GM19463 (cell line): ENCODE results near the gene HOXB8.

ENCODE experiments used
- ATAC-seq: cut with Tn5 transposase; IDR thresholded peaks from one replicate; pipeline ENCODE4 v1.9.1; 2021; ENCODE audit warnings: mild to moderate bottlenecking, moderate library complexity; ENCODE audit not compliant: unreplicated experiment

Gene HOXB8

DNA sequence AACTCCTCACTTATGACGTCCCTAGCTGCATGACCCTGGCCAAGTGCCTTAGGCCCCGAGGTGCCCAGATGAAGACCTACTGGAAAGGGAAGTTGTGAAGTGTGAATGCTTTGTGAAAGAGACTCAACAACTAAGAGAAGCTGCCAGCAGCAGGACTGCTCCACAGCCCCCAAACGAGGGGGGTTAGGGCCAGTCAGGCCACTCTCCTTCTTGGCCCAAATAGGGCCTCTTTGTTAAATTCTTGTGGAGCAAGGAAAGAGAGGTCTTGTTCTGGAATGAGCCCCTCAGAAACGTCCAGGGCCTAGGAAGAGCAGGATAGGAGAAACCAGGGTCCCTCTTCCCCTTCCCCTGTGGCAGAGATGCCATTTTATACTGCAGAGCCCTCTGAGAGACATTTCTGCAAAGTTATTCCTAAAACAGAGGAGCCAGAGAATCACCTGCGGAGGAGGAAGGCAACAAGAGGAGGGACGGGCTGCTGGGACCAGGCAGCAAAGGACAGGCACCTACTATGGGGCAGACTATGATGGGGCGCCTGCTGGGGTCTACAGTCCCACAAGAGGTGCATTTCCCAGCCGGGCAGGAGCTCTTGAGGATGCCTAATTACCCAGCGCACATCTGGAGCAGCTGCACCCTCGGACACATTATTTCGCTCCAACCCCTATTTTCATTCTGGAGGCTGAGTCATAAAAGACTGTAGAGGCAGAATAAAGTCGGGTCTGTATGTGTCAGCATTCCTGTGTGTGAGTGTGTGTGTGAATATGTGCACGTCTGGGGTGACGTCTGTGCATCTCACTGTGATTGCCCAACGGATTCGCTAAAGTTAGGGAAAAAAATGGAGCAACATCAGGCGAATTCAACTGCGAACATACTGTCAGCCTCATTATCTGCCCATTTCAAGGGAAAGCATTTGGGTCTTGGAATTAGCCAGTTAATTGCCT lies 22.5 kb upstream of the HOXB8 start:
- ATAC-seq, result no peak

DNA sequence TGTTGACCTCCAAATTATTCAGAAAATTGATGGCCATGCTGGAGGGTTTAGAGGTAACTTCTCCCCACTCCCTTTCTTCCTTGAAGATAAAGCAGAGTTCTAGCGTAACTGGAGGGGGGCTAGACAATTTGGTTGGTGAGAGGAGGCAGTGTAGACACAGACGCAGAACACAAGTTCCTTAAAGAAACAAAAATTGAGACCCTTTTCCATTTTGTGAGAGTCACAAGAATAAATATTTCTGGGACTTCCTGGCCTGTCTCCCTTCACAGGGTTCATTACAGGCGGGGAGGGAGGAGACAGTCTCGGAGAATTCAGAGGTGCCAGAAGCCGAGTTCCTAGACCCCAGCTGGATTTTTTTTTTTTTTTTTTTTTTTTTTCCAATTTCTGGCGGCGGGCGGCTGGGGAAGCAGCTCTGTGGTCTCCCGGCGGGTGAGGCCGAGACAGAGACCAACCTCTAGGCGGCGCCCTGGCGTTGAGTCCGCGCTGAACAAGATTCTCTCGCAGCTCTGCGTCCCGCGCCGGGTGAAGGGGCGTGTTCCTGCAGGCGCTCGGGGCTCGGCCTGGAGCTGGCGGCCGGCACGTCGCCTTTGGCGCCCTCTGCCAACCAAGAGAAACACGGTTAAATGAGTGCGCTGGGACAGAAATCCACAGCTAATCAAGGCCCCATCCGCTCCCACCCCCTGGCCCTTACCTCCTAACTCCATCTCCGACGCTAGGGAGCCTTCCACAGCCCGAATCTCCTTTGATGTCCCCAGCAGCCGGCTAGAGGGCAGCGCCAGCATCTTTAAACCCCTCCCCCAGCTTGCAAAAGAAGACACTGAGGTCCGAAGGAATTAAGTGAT lies 21.3 kb upstream of the HOXB8 start:
- ATAC-seq, result peak; percentile 63

DNA sequence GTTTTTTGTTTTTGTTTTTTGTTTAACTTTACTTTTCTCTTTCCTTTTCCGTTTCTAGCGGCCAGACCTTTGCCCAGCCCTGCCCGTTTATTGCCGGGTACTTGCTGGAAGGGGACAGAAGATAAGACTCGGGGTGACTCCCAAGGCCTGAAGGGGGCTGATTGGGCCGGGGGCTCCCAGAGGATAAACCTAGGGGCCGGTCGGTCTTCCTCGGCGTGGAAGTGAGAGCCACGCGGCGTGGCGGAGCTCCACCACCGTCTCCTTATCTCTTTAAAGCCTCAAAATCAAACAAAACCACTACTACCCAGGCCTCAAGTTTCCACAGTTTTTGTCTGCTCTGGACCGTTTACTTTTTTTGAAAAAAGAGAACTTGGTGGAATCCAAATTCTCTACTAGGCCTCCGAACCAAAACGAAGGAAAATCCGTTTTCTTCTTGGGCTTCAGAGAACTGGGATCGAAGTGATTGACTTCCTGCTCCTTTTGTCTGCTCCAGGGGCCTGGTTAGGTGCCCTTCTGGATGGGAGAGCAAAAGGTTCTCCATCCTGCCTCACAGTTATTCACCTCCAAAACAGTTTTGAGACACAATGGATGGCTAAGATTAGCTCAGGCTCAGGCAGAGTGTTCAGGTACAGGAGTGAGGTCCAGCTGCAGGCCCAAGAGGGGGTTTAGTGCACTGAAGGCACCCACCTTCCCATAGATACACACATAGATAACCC lies 19.6 kb upstream of the HOXB8 start:
- ATAC-seq, result no peak

DNA sequence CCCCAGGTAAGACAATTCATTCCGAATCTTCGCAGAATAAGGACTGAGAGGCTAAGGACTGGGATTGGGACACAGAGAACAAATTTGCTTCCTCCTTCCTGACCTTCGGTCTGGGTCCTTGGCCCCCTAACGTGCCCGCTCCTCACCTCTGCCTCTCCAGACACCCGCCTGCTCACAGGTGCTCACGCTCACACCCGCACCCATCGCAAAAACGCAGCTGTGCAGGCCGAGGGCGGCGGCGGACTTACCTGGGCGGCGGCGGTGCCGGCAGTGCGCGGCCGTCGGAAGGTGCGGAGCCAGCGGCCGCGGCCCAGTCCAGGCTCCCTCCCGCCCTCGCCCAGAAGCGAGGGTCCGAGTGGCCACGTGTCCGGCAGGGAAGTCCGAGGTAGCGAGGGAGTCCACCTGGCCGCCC lies 18.2 kb upstream of the HOXB8 start:
- no peak for ATAC-seq

DNA sequence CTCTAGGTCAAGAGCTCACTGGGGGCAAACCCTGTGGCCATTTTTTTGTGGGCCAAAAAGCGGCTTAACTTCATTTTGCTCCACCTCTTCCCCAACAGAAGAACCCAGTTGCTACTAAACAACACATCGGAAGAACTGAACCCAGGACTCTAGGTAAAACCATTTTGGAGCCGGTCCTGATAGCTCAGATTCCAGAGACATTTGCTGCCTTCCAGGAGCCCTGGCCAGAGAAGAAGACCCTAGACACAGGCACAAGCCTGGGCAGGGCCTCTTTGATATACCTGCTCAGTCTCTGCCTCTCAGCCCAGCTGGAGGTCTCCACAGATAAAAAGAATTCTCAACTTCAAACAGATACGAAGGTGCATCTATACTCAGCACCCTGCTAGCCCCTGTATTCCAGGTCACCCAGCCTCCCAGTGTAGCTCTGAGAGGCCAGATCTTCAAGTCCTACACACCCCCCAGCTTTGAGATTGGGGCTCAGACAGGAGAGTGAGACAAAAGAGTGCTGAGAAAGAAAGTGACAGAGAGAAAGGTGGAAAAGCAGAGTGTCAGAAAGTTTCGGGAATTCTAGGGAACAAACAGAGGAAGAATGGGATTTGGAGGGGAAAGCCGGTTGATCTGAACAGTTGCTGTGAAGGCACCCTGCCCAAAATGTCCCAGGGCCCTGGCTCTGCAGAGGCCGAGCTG lies 17.6 kb upstream of the HOXB8 start:
- no peak for ATAC-seq

DNA sequence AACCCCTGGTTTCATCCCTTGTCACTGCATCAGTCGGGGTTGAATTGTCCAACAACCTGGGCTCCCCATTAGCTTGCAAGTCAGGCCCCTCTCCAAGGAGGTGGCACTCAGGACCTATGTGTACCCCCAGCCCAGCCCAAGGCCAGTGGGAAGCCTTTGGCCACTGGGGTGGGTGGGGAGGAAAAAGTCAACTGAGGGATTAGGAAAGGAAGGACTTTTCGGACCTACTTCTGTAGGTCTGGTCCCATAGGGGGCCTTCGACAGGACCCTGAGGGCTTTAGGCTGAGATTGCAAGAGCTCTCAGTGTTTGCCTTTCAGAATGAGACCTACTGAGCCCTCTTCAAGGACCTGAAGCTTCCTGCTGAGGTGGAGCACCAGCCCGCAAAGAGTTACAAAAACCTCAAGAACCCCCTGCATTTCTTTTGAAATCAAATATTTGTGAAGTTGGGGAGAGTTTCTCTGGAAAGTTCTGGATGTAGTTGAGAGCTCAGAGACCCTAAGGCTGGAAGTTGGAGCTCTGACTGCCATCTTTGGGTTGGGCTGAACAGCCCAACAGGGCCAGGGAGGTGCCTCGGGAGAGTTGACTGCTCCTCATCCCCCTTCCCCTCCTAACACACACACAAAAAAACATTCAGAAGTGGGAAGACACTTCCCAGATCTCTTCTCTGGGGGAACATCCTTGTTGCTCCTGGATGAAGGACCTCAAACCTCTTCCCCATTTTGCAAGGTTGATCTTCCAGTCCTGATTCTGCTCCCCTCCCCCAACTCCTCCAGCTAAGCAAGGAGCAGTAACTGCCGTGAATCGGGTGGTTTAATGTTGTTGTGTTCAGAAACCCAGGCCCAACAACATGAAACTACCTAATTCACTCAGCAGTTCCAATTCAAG lies 16.8 kb upstream of the HOXB8 start:
- ATAC-seq, result peak; percentile 47

DNA sequence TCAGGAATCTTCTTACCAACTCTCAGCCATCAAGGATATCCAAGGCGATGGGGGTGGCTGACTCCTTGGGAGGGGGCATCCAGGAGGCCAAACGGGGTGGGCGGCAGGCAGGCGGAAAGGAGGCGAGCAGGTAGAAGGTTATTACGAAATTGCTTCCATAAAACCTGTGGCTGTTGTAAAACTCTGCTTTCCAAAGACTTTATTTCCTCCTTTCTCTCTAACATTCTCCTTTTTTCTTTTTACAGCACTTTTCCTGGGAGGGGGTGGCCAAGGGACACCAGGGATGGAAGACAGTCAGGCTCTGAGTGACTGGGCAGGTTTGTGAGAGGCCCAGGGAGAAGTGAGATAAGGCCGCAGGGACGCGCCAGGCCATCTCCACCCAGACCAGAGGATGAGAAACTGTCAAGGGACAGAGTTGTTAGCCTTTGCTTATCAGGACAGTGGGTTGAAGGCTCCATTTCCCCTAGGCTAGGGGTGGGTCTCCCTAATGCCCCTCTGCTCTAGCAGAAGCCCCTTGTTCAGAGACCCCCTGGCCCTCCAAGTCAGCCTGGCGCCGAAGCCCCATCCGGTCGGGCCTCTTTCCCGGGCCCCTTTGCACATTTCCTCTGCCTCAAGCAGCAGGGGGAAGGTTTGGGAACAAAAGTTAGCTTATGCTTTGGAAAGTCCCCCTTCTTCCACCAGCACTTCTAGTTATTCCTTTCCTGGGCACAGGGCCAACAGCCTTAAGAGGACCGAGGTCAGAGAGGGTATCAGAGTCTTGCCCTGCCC lies 16.0 kb upstream of the HOXB8 start:
- ATAC-seq, result no peak

DNA sequence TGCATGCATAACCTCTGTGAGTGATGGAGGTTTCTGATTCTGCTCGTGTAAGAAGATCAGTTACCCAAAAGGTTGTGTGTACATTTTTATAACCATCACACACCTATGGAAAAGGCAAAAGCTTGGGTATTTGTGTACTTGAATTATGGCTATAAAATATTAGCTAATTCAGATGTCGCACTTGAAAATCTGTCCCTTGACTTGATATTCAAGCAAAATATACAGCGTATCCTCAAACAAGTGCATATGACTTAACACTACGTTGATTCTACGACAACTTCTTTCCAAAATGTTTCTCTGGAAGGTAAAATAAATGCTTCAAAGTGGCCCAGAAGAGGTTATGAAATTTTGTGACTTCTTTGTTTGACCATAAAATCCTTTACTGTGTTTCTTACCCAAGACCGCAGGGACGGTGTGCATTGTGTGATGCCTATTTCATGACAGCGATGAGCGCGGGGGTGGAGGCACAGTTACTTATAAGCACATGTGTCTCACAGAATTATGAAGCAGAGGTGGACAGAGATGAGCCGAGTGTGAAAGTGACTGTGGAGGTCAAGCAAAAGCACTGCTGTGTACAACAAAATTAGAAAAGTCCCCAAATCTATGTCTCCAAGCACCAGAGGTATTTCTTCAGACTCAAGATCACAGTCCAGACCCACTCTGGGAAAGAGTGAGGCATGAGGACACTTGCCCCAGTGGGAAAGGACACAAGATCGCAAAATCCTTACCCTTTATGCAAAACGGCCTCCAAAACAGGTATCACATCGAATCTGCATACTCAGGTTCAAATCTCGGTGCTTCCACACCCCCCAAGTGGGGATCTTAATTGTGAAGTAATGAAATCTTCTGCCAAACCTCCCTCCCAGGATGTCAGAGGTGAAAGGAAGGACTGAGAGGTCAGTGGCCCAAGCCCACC lies 15.2 kb upstream of the HOXB8 start:
- no peak for ATAC-seq

DNA sequence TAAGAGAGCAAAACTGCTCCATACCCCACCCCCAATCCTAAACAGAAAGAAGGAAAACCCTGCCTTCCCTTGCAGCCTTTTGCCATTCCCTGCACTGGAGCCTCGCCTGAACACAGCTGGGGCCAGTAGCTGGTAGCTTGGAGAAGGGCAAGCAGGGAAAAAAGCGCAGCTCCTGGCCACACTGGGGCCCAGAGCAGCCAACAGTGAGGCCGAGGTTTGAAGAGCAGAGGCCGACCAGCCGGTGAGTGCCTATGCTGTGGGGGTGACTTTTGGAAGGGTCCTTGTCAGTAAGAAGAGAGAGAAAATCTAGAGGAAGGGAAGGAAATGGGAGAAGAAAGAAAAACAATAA lies 14.3 kb upstream of the HOXB8 start:
- ATAC-seq, result no peak

DNA sequence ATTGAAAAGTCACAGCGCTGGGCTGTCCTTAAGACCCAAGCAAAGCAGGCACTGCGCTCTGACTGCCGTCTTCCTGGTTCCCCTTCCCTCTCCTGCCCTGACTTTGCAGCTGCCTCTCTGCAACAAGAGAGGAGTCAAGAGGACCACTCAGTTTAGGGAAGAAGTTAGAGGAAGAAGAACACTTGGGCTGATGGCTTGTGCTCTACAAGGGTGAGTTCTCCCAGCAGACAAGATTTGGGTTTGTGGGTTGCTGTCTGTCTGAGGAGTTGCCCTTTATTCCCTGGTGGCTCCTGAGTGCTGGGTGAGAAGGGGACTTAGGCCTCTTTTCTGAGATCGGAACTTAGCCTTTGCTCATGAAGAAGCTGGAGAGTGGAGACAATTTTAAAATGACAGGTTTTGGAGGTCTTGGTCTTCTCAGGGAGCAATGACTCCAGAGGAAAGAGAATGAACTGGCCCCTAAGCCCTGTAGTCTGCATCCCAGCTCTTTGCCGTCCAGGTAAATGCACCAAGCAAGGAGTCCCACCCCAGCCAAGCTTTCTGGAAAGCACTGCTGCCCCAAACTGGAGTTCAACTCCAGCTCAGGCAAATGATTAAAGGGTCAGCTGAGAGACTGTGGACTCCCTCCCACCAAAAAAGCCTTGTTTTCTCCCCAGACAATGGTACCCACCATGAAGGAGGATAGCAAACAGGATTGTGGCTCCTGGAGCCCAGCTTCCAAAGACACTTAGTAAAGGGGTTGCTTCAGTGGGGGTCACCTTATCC lies 13.7 kb upstream of the HOXB8 start:
- no peak for ATAC-seq

DNA sequence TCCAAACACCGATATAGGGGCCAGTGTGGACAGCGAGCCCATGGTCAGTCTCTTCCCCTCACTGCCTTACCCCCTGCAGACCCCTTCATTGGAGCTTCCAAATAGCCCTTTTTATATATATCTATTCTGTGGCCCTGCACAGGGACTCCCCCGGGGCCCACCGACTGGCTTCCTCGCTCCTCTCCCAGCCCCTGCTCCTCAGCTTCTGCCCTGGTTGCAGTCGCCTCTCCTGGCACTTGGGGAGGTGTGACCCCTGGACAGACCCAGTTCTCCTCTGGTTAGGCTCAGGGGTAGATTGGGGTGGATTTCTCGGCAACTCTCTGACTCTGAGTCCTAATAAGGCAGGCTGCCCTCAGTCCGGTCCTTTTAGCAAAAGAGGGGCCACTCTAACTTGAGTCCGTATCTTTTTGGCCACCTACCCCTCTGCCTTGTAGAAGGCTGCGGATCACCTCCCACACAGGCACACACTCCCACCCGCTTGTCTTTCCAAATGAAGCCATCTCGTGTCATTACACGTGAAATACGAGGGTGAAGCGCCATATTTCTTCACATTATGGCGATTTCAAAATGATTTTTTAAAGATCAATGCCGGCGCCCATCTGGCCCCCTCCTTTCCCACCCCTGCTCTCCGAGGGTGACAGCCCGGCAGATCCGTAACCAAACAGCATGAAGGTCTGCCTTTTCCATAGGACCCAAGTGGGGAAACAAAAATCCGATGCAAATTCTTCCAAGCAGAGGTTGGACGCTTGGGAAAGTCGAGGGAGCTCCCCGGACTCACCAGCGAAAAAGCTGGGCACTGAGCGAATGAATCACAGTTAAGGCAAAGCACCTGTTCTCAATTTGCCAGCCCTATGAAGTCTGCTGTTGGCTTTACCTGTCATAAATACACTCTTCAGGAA lies 12.8 kb upstream of the HOXB8 start:
- no peak for ATAC-seq

DNA sequence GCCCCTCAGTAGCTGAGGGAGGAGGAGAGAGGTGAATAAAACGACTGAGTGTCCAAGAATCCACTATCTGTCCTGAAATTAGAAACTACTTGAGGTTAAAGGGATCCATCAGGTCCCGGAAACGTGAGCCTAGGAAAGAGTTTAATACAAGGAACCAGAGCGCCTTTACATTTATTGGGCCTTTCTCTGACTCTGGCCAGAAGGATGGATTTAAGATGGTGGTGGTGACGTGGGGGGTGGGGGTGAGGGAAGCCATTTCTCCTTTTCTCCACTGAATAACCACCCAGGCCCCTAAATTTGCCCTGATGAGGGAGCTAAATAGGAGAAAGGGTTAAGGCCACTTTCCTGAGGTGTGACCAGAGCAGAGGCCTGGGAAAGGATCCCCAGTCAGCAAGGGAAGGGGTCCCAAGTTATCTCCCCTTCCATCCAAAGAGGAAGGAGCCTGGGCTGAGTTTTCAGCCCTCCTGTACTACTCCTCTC lies 12.1 kb upstream of the HOXB8 start:
- ATAC-seq, result no peak

DNA sequence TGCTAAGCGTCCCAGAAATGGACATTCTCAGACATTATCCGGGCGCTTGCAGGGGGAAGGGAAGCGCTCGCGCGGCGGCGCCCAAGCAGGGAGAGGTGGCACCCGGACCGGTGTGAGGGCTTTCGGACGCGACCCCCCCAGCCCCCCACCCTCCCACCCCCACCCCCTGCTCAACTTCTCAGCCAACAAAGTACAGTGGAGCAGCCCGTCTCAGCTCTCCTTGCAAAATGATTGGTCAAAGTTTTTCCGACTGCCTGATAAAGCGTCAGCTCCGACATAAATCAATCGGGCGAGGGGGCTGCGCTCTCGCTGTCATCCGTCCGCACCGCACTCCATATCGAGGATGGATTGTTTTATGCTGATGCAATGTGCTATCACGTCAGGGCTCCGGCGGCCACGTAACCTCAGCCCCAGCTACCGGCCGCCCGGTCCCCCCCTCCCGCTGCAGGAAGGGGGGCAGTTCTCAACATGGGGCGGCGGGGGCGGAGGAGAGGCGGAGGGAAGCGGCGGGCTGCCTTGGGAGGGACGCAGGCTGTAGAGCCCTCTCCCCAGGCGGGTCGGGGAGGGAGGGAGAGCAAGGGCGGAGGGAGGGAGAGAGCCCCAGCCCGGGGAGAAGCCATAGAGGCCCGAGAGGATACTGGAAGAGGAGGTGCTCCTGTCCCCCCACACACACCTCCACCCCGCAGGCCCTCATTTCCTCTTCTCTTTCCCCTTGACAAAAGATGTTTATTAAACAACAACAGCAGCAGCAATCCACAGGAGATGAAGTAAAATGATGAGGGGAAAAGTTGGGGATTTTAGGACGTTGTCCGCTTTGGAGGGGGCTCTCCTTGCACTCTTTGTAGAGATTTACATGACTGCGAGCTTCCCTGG lies 11.4 kb upstream of the HOXB8 start, which contains the start of gene HOXB9:
TSS of gene HOXB9 (minus strand) at position 114 of the 873 bp plus-strand sequence. CDS start at position 25, 89 bp downstream.
- no peak for ATAC-seq

DNA sequence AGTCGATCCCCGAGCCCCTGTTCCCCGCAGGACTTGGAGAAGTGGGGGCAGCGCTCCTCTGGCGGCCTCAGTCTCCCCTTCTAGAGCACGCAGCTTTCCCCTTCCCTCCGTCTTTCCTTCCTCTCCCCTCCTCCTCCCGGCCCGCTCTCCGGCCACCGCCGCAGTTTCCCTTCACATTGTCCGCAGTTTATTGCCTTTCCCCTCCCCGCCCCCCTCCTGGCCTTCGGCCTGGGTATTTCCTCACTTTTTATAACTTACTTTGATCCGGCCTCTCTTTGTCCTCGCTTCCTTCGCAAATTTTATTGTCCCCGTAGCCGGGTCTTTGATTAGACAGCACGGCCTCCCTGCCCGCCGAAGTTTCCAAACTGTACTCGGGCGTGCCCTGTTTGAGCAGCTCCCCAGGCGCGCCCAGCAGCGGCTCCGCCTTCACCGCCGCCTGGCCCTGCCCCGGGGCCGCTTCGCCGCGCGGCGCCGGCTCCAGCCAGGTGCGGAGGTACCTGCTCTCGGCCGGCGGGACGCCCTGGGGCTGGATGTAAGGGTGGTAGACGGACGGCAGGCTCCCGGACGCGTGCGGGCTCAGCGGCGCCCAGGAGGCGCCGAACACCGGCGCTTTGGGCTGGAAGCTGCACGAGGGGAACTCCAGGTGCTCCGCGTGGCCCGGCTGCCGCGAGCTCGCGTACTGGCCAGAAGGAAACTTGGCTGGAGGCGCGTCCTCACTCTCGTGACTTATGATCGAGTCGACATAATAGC lies 10.6 kb upstream of the HOXB8 start:
- ATAC-seq, result no peak
